B cell (primary cell): Measurements from ENCODE around the gene PFKFB3. TPM values are rescaled to one million over a fixed set of nuclear protein-coding genes. Genes with fewer than 3 reads are reported as not detected.
A peak's percentile ranks its signal among the peaks of the same experiment; 100 is the strongest.

ENCODE experiments used
- ATAC-seq: fragments of 200-7000 bp; cut with Tn5 transposase; one replicate; pipeline ENCODE4 v1.10.0; 2021; ENCODE audit warnings: low read depth, mild to moderate bottlenecking, moderate number of reproducible peaks, moderate library complexity
- CTCF ChIA-PET: fragments of 350-600 bp; sonication (Branson Sonifier 250); formaldehyde crosslinking; loops from one replicate; lab custom pipeline; 2021; ENCODE audit warnings: antibody characterized with exemption, inconsistent platforms; lab: Charles Lee
- POLR2A ChIA-PET: fragments of 350-600 bp; sonication (Branson Sonifier 250); formaldehyde crosslinking; loops from one replicate; lab custom pipeline; 2021; ENCODE audit warnings: antibody characterized with exemption; lab: Charles Lee
- DNase-seq: peaks from one replicate; pipeline ENCODE4 v3.0.0; 2013
- H2AFZ ChIP-seq: 2 replicates; pipeline ENCODE4 v1.6.1; 2012; ENCODE audit warnings: mild to moderate bottlenecking, low read depth, low read length; ENCODE audit not compliant: insufficient read depth, poor library complexity, severe bottlenecking
- H3K27ac ChIP-seq, 2 donors: 1 replicate in 1 of 2; 2 replicates in 1 of 2; pipeline ENCODE4 v1.5.1; 2012 to 2013; ENCODE audit warnings: low read length in 2 of 2, mild to moderate bottlenecking in 2 of 2, moderate library complexity in 1 of 2
- H3K27me3 ChIP-seq, 4 experiments: fragments of 200-600 bp in 1 of 4; sonication (generic) in 1 of 4; replicated peaks in 1 of 4; 1 replicate in 2 of 4; 2 replicates in 2 of 4; pipeline versions ENCODE4 v1.6.1 to v1.7.0; 2013 to 2016; ENCODE audit warnings: low read length in 3 of 4, mild to moderate bottlenecking in 2 of 4, mixed read lengths in 1 of 4, moderate library complexity in 1 of 4; ENCODE audit not compliant: insufficient read depth in 4 of 4, control insufficient read depth in 3 of 4; ENCODE audit errors: control extremely low read depth in 1 of 4
- H3K36me3 ChIP-seq, 2 experiments: replicated peaks in 1 of 2; 1 replicate in 1 of 2; 2 replicates in 1 of 2; pipeline versions ENCODE4 v1.6.1 to v1.7.1; 2013; ENCODE audit warnings: low read length in 1 of 2; ENCODE audit not compliant: insufficient read depth in 2 of 2, control insufficient read depth in 1 of 2; ENCODE audit errors: control extremely low read depth in 1 of 2, extremely low read depth in 1 of 2
- H3K4me1 ChIP-seq, 2 donors: fragments of 200-600 bp in 1 of 2; sonication (generic) in 1 of 2; 1 replicate in 1 of 2; 2 replicates in 1 of 2; pipeline versions ENCODE4 v1.5.1 to v1.6.1; 2013 to 2017; ENCODE audit warnings: low read length in 2 of 2; ENCODE audit not compliant: control insufficient read depth in 2 of 2, insufficient read depth in 2 of 2
- H3K4me2 ChIP-seq: replicated peaks from 2 replicates; pipeline ENCODE3; 2012; ENCODE audit warnings: mild to moderate bottlenecking, low read depth, low read length; ENCODE audit not compliant: poor library complexity, severe bottlenecking
- H3K4me3 ChIP-seq, 5 experiments: fragments of 200-600 bp in 1 of 5; sonication (generic) in 1 of 5; 1 replicate in 3 of 5; 2 replicates in 2 of 5; pipeline versions ENCODE4 v1.5.1 to v1.7.0; 2011 to 2016; ENCODE audit warnings: low read length in 4 of 5, mild to moderate bottlenecking in 4 of 5, low read depth in 2 of 5, control low read depth in 1 of 5, moderate library complexity in 1 of 5; ENCODE audit not compliant: insufficient read depth in 1 of 5; ENCODE audit errors: control extremely low read depth in 1 of 5, extremely low read depth in 1 of 5
- H3K79me2 ChIP-seq: fragments of 200-600 bp; sonication (generic); one replicate; pipeline ENCODE4 v1.6.0; 2016; ENCODE audit warnings: low read length; ENCODE audit not compliant: control insufficient read depth, insufficient read depth
- H3K9ac ChIP-seq: fragments of 200-600 bp; sonication (generic); 2 replicates; pipeline ENCODE4 v1.6.1; 2017; ENCODE audit warnings: mild to moderate bottlenecking, low read length, moderate library complexity
- H3K9me3 ChIP-seq, 3 donors: one replicate each; pipeline versions ENCODE4 v1.6.1 to v1.7.1; 2013; ENCODE audit warnings: low read length in 2 of 3; ENCODE audit not compliant: control insufficient read depth in 2 of 3, insufficient read depth in 1 of 3; ENCODE audit errors: control extremely low read depth in 1 of 3
- H4K20me1 ChIP-seq: 2 replicates; pipeline ENCODE4 v1.6.0; 2012; ENCODE audit warnings: mild to moderate bottlenecking, low read length; ENCODE audit not compliant: insufficient read depth, control insufficient read depth, poor library complexity, severe bottlenecking
- H3K27ac Mint-ChIP-seq: one replicate; pipeline ENCODE4 v1.8.0; 2021; ENCODE audit warnings: mixed read lengths
- H3K27me3 Mint-ChIP-seq: one replicate; pipeline ENCODE4 v1.8.0; 2021; ENCODE audit warnings: mixed read lengths
- H3K4me1 Mint-ChIP-seq: one replicate; pipeline ENCODE4 v1.8.0; 2021; ENCODE audit warnings: mixed read lengths
- H3K4me3 Mint-ChIP-seq: one replicate; pipeline ENCODE4 v1.8.0; 2021; ENCODE audit warnings: mixed read lengths
- H3K9me3 Mint-ChIP-seq: one replicate; pipeline ENCODE4 v1.8.0; 2022; ENCODE audit warnings: mixed read lengths; ENCODE audit not compliant: insufficient read depth
- EZH2 ChIP-seq: IDR thresholded peaks from 2 replicates; pipeline ENCODE4 v1.6.1; 2012; ENCODE audit warnings: borderline replicate concordance, low read depth, mild to moderate bottlenecking, moderate library complexity, low read length; ENCODE audit not compliant: insufficient read depth, poor library complexity, severe bottlenecking
- WGBS: methylation state at CpG from one replicate; pipeline ENCODE4 v1.1.5; 2013; ENCODE audit warnings: missing lambda C conversion rate; ENCODE audit not compliant: insufficient coverage; 5-methylcytosine and 5-hydroxymethylcytosine counted together
- intact Hi-C: fragments of 100-400 bp; cut with micrococcal nuclease; formaldehyde crosslinking; loops from one replicate; pipeline ENCODE4 v1.10.0; 2022
- polyA plus RNA-seq: library from polyadenylated mRNA; depleted of rRNA; stranded (reverse); fragments of >200 nt; gene quantifications from 2 replicates; pipeline ENCODE4 v1.2.3, GENCODE V29; 2012
- total RNA-seq, 2 donors: library from RNA; stranded (reverse); fragments of 120-200 nt in 1 of 2; gene quantifications; 1 replicate in 1 of 2; 2 replicates in 1 of 2; pipeline versions ENCODE4 v1.2.3 to v1.2.4, GENCODE V29; 2013 to 2022
- TF ChIP-seq, protein P1 (sequence below): fragments of 200-600 bp; IDR thresholded peaks from one replicate; pipeline ENCODE4 v1.8.0; 2022; ENCODE audit warnings: antibody characterized with exemption, mild to moderate bottlenecking

The PFKFB3 gene
- total and polyA plus RNA-seq, 2 donors (not counting 1 experiment from before 2014, with no cell fraction given) = 13.2 to 239 TPM

DNA sequence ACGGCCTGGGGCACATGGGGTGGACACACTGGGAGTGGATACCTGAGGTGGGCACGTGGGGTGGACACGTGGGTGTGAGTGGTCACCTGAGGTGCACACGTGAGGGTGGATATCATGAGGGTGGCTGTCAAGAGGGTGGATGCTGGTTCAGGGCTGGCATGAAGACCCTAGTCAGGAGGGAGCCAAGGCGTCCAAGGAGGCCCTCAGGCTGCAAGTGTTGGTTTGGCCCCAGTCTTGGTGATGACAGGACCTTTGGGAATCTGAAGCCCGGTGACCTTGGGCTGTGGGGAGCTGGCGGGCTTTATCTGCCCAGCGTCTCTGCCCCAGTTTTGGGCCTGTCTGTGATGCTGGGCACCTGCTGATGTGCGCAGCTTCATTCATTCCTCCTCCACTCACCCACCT, 24.9 kb upstream of the PFKFB3 start:
- H3K9me3 ChIP-seq = peaks cover 0 to 9% (median 0%) of the 10 kb centered on the region in 3 donors
- peaks cover 65% of the 10 kb centered on the region for H3K79me2 ChIP-seq
- H3K4me1 ChIP-seq = no peaks in the 10 kb centered on the region
- H3K27ac Mint-ChIP-seq = peak overlapping the region; percentile 37
- no peak overlapping the region for H2AFZ ChIP-seq
- no peaks in the 10 kb centered on the region for H3K36me3 ChIP-seq
- no peaks in the 10 kb centered on the region for H3K27me3 Mint-ChIP-seq
- H4K20me1 ChIP-seq = peaks cover 96% of the 10 kb centered on the region
- peaks cover 32% of the 10 kb centered on the region for H3K4me1 Mint-ChIP-seq
- no peak overlapping the region for H3K4me2 ChIP-seq
- no peak overlapping the region for H3K4me3 Mint-ChIP-seq
- DNase-seq (no peak), ATAC-seq (no peak)
- over 99% methylated on average over 9 of the region's 9 CpGs for WGBS
- H3K9ac ChIP-seq = no peak overlapping the region
- no peaks in the 10 kb centered on the region for H3K27me3 ChIP-seq
- no peaks in the 10 kb centered on the region for H3K9me3 Mint-ChIP-seq
- TF ChIP-seq, protein P1, sequence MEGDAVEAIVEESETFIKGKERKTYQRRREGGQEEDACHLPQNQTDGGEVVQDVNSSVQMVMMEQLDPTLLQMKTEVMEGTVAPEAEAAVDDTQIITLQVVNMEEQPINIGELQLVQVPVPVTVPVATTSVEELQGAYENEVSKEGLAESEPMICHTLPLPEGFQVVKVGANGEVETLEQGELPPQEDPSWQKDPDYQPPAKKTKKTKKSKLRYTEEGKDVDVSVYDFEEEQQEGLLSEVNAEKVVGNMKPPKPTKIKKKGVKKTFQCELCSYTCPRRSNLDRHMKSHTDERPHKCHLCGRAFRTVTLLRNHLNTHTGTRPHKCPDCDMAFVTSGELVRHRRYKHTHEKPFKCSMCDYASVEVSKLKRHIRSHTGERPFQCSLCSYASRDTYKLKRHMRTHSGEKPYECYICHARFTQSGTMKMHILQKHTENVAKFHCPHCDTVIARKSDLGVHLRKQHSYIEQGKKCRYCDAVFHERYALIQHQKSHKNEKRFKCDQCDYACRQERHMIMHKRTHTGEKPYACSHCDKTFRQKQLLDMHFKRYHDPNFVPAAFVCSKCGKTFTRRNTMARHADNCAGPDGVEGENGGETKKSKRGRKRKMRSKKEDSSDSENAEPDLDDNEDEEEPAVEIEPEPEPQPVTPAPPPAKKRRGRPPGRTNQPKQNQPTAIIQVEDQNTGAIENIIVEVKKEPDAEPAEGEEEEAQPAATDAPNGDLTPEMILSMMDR = no peak
- TF ChIP-seq EZH2 = no peak
- no peak overlapping the region for H3K27ac ChIP-seq
- H3K4me3 ChIP-seq = no peak overlapping the region
- POLR2A ChIA-PET = no interaction called here
- CTCF ChIA-PET = no interaction called here
- intact Hi-C loops = no loop called here

DNA sequence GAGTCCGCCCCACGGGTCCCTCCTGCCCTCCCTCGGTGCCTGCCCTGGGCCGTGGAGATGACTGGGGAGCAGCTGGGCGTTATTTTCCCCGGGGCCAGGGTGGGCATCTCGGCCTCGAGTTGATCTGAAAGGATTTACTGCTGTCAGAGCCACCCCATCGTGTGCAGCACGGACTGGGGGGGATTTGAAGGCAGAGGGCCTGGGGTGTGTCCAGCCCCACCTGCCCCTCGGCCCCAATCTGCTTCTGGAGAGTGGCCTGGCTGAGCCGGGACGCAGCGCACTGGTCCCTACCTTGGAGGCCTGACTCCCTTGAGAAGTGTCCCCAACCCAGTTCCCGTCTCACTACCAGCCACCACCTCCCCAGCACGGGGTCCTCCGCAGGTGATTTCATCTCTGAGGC, 24.2 kb upstream of the PFKFB3 start:
- ATAC-seq = no peak
- H3K79me2 ChIP-seq = peaks cover 61% of the 10 kb centered on the region
- H3K4me3 Mint-ChIP-seq = no peak overlapping the region
- no peak for TF ChIP-seq EZH2
- TF ChIP-seq, protein P1 = no peak
- intact Hi-C loops = no loop called here
- no peak overlapping the region for H2AFZ ChIP-seq
- no peaks in the 10 kb centered on the region for H3K36me3 ChIP-seq
- ChIA-PET CTCF (no interaction called here), POLR2A (no interaction called here)
- H3K27ac ChIP-seq = no peak overlapping the region
- H4K20me1 ChIP-seq = peaks cover 93% of the 10 kb centered on the region
- H3K9me3 ChIP-seq = peaks cover 0 to 9% (median 0%) of the 10 kb centered on the region in 3 donors
- no peaks in the 10 kb centered on the region for H3K4me1 ChIP-seq
- no peaks in the 10 kb centered on the region for H3K27me3 Mint-ChIP-seq
- H3K9ac ChIP-seq = no peak overlapping the region
- WGBS = 94% methylated on average over 13 of the region's 17 CpGs
- no peak for DNase-seq
- peaks cover 25% of the 10 kb centered on the region for H3K4me1 Mint-ChIP-seq
- H3K9me3 Mint-ChIP-seq = no peaks in the 10 kb centered on the region
- no peak overlapping the region for H3K4me2 ChIP-seq
- no peak overlapping the region for H3K4me3 ChIP-seq
- H3K27ac Mint-ChIP-seq = no peak overlapping the region
- H3K27me3 ChIP-seq = no peaks in the 10 kb centered on the region
